ENCODE measurements around the gene CALY.

CALY gene

GRCh38 chr10:133318494-133319127, 18.1 kb downstream of the CALY start:
- peak; percentile 79 for TF ChIP-seq CTCF (IDR thresholded peaks at IDR 0.05; ENCODE audit: borderline replicate concordance, insufficient read depth, low read depth, low read length)
- peak overlapping the region; percentile 34 for H3K4me3 ChIP-seq (ENCODE audit: low read depth, low read length)

GRCh38 chr10:133316732-133317131, 20.0 kb downstream of the CALY start:
- TF ChIP-seq CTCF (IDR thresholded peaks at IDR 0.05; ENCODE audit: borderline replicate concordance, insufficient read depth, low read depth, low read length): no peak
- H3K4me3 ChIP-seq (ENCODE audit: low read depth, low read length): no peak overlapping the region

GRCh38 chr10:133316266-133316665, 20.4 kb downstream of the CALY start:
- no peak for TF ChIP-seq CTCF (IDR thresholded peaks at IDR 0.05; ENCODE audit: borderline replicate concordance, insufficient read depth, low read depth, low read length)
- H3K4me3 ChIP-seq (ENCODE audit: low read depth, low read length): no peak overlapping the region

- TF ChIP-seq CTCF (IDR thresholded peaks at IDR 0.05; ENCODE audit: borderline replicate concordance, insufficient read depth, low read depth, low read length): no peak
- H3K4me3 ChIP-seq (ENCODE audit: low read depth, low read length): no peak overlapping the region
Observed at GRCh38 chr10:133315847-133316246, 20.8 kb downstream of the CALY start.

- H3K4me3 ChIP-seq (ENCODE audit: low read depth, low read length): no peak overlapping the region
- no peak for TF ChIP-seq CTCF (IDR thresholded peaks at IDR 0.05; ENCODE audit: borderline replicate concordance, insufficient read depth, low read depth, low read length)
Observed at GRCh38 chr10:133314911-133315310, 21.8 kb downstream of the CALY start.

- H3K4me3 ChIP-seq (ENCODE audit: low read depth, low read length): no peak overlapping the region
- TF ChIP-seq CTCF (IDR thresholded peaks at IDR 0.05; ENCODE audit: borderline replicate concordance, insufficient read depth, low read depth, low read length): no peak
Observed at GRCh38 chr10:133313192-133313591, 23.5 kb downstream of the CALY start.

- TF ChIP-seq CTCF (IDR thresholded peaks at IDR 0.05; ENCODE audit: borderline replicate concordance, insufficient read depth, low read depth, low read length): no peak
- H3K4me3 ChIP-seq (ENCODE audit: low read depth, low read length): no peak overlapping the region
Observed at GRCh38 chr10:133312769-133313145, 23.9 kb downstream of the CALY start.

Measured in GM12875 (cell line).